CD14-positive monocyte (primary cell): ENCODE data around the gene GOLGA7B. TPM values are rescaled to one million over a fixed set of nuclear protein-coding genes. Genes with fewer than 3 reads are reported as not detected.

Experiments used
- DNase-seq, 3 donors: peaks; one replicate each; pipeline ENCODE4 v3.0.0-alpha.2; 2011 to 2022
- H2AFZ ChIP-seq: 2 replicates; pipeline ENCODE4 v1.6.0; 2012; ENCODE audit warnings: mild to moderate bottlenecking, low read depth, low read length, inconsistent platforms; ENCODE audit not compliant: insufficient read depth, poor library complexity, severe bottlenecking
- H3K27ac ChIP-seq, 2 donors: 1 replicate in 1 of 2; 2 replicates in 1 of 2; pipeline ENCODE4 v1.5.1; 2012 to 2013; ENCODE audit warnings: low read length in 2 of 2, control low read depth in 1 of 2, inconsistent platforms in 1 of 2, low read depth in 1 of 2, mild to moderate bottlenecking in 1 of 2
- H3K27me3 ChIP-seq, 2 donors: one replicate each; pipeline versions ENCODE4 v1.6.0 to v1.6.1; 2011 to 2013; ENCODE audit warnings: low read length in 2 of 2; ENCODE audit not compliant: control insufficient read depth in 2 of 2, insufficient read depth in 2 of 2
- H3K36me3 ChIP-seq, 2 donors: replicated peaks in 1 of 2; 1 replicate in 1 of 2; 2 replicates in 1 of 2; pipeline versions ENCODE4 v1.5.1 to v1.6.1; 2012 to 2013; ENCODE audit warnings: low read length in 2 of 2, control low read depth in 1 of 2, inconsistent platforms in 1 of 2, mild to moderate bottlenecking in 1 of 2; ENCODE audit not compliant: insufficient read depth in 2 of 2, control insufficient read depth in 1 of 2
- H3K4me1 ChIP-seq, 2 donors: 1 replicate in 1 of 2; 2 replicates in 1 of 2; pipeline versions ENCODE4 v1.5.1 to v1.6.1; 2012 to 2013; ENCODE audit warnings: low read length in 2 of 2, control low read depth in 1 of 2, inconsistent platforms in 1 of 2, mild to moderate bottlenecking in 1 of 2, moderate library complexity in 1 of 2; ENCODE audit not compliant: insufficient read depth in 2 of 2, control insufficient read depth in 1 of 2
- H3K4me2 ChIP-seq: replicated peaks from 2 replicates; pipeline ENCODE3; 2012; ENCODE audit warnings: low read length, moderate library complexity, mild to moderate bottlenecking; ENCODE audit not compliant: poor library complexity, severe bottlenecking; ENCODE audit errors: extremely low read depth
- H3K4me3 ChIP-seq, 3 experiments: fragments of 200-600 bp in 1 of 3; sonication (generic) in 1 of 3; replicated peaks in 1 of 3; 1 replicate in 2 of 3; 2 replicates in 1 of 3; pipeline ENCODE4 v1.5.1; 2011 to 2013; ENCODE audit warnings: low read length in 3 of 3, mild to moderate bottlenecking in 3 of 3, control low read depth in 2 of 3, low read depth in 2 of 3, inconsistent platforms in 1 of 3, moderate library complexity in 1 of 3
- H3K79me2 ChIP-seq: 2 replicates; pipeline ENCODE4 v1.6.0; 2012; ENCODE audit warnings: mild to moderate bottlenecking, control low read depth, inconsistent platforms, low read length, moderate library complexity; ENCODE audit not compliant: insufficient read depth
- H3K9ac ChIP-seq: 2 replicates; pipeline ENCODE4 v1.6.0; 2017; ENCODE audit warnings: low read length, mild to moderate bottlenecking; ENCODE audit not compliant: insufficient read depth, poor library complexity, severe bottlenecking
- H3K9me3 ChIP-seq, 2 donors: replicated peaks in 1 of 2; 1 replicate in 1 of 2; 2 replicates in 1 of 2; pipeline versions ENCODE4 v1.5.1 to v1.6.1; 2012 to 2013; ENCODE audit warnings: low read length in 2 of 2, control low read depth in 1 of 2; ENCODE audit not compliant: control insufficient read depth in 1 of 2, insufficient read depth in 1 of 2
- H4K20me1 ChIP-seq: 2 replicates; pipeline ENCODE4 v1.6.0; 2012; ENCODE audit warnings: mild to moderate bottlenecking, low read length, control low read depth, moderate library complexity; ENCODE audit not compliant: insufficient read depth
- H3K27ac Mint-ChIP-seq, 7 donors: one replicate each; pipeline ENCODE4 v1.8.0; 2020; ENCODE audit warnings: mild to moderate bottlenecking in 7 of 7, mixed read lengths in 7 of 7, moderate library complexity in 6 of 7, inconsistent platforms in 2 of 7
- H3K27me3 Mint-ChIP-seq, 3 donors: one replicate each; pipeline ENCODE4 v1.8.0; 2021 to 2022; ENCODE audit warnings: low read depth in 3 of 3, mild to moderate bottlenecking in 3 of 3, mixed read lengths in 3 of 3, moderate library complexity in 3 of 3, inconsistent platforms in 1 of 3
- H3K36me3 Mint-ChIP-seq, 2 donors: one replicate each; pipeline ENCODE4 v1.8.0; 2020; ENCODE audit warnings: mixed read lengths in 2 of 2, inconsistent platforms in 1 of 2, mild to moderate bottlenecking in 1 of 2
- H3K4me1 Mint-ChIP-seq: one replicate; pipeline ENCODE4 v1.8.0; 2020; ENCODE audit warnings: mild to moderate bottlenecking, mixed read lengths
- H3K4me3 Mint-ChIP-seq, 2 donors: one replicate each; pipeline ENCODE4 v1.8.0; 2020; ENCODE audit warnings: mild to moderate bottlenecking in 2 of 2, mixed read lengths in 2 of 2, moderate library complexity in 1 of 2
- H3K9me3 Mint-ChIP-seq, 7 donors: one replicate each; pipeline ENCODE4 v1.8.0; 2020 to 2022; ENCODE audit warnings: mixed read lengths in 7 of 7, mild to moderate bottlenecking in 6 of 7, moderate library complexity in 6 of 7, inconsistent platforms in 2 of 7
- CTCF ChIP-seq: fragments of 200-600 bp; IDR thresholded peaks from one replicate; pipeline ENCODE4 v1.8.0; 2022; ENCODE audit warnings: antibody characterized with exemption, mild to moderate bottlenecking
- WGBS: methylation state at CpG from one replicate; pipeline ENCODE4 v1.1.5; 2013; ENCODE audit warnings: missing lambda C conversion rate; ENCODE audit not compliant: insufficient coverage; 5-methylcytosine and 5-hydroxymethylcytosine counted together
- intact Hi-C, 2 donors: fragments of 100-400 bp; cut with micrococcal nuclease; formaldehyde crosslinking; loops; one replicate each; pipeline versions ENCODE4 v1.15.0 to v1.15.1; 2023
- polyA plus RNA-seq, 3 donors: library from polyadenylated mRNA; depleted of rRNA in 1 of 3; unstranded in 2 of 3; stranded (reverse) in 1 of 3; fragments of 300-500 nt in 2 of 3; fragments of >200 nt in 1 of 3; fragmentation: Illumina TruSeq in 2 of 3; gene quantifications; 1 replicate in 2 of 3; 2 replicates in 1 of 3; pipeline ENCODE4 v1.2.3, GENCODE V29; 2012 to 2021

Gene GOLGA7B
- polyA plus RNA-seq, 3 donors, result 0.03 TPM; not detected in 2

GRCh38 chr10:97854743-97855142, 5.1 kb downstream of the GOLGA7B start:
- Histone ChIP-seq H3K9me3 (peaks cover 0 to 9% of the 10 kb centered on the region in 2 donors), H4K20me1 (no peaks in the 10 kb centered on the region), H3K27ac (no peak overlapping the region), H3K4me2 (no peak overlapping the region), H3K4me1 (peaks cover 10 to 12% of the 10 kb centered on the region in 2 donors), H3K4me3 (no peak overlapping the region), H2AFZ (no peak overlapping the region), H3K27me3 (peaks cover 24 to 34% of the 10 kb centered on the region in 2 donors), H3K36me3 (no peaks in the 10 kb centered on the region), H3K9ac (no peak overlapping the region), H3K79me2 (no peaks in the 10 kb centered on the region)
- no peak overlapping the region for H3K4me3 Mint-ChIP-seq
- no peak for TF ChIP-seq CTCF
- intact Hi-C loops, result no loop called here
- DNase-seq, result no peak
- no CpG with 5 or more reads among the region's 3 CpGs for WGBS
- peaks cover 18% of the 10 kb centered on the region for H3K4me1 Mint-ChIP-seq
- H3K27me3 Mint-ChIP-seq, result peaks cover 29 to 43% (median 29%) of the 10 kb centered on the region in 3 donors
- no peaks in the 10 kb centered on the region for H3K36me3 Mint-ChIP-seq
- no peak overlapping the region for H3K27ac Mint-ChIP-seq
- H3K9me3 Mint-ChIP-seq, result peaks cover 0 to 5% (median 2%) of the 10 kb centered on the region in 7 donors

- no peaks in the 10 kb centered on the region for H4K20me1 ChIP-seq
- DNase-seq, result peak; percentile 29 to 57 (median 44)
- peaks cover 6 to 7% of the 10 kb centered on the region in 2 donors for H3K27me3 ChIP-seq
- Mint-ChIP-seq H3K36me3 (no peaks in the 10 kb centered on the region), H3K4me3 (no peak overlapping the region), H3K9me3 (peaks cover 0 to 4% (median 0%) of the 10 kb centered on the region in 7 donors), H3K4me1 (peaks cover 15% of the 10 kb centered on the region), H3K27ac (peak overlapping the region in 1 of 7 donors; percentile 63), H3K27me3 (peaks cover 2 to 16% (median 8%) of the 10 kb centered on the region in 3 donors)
- H3K36me3 ChIP-seq, result no peaks in the 10 kb centered on the region
- H3K9ac ChIP-seq, result no peak overlapping the region
- 0% methylated on average over 1 of the region's 1 CpG for WGBS
- H3K4me2 ChIP-seq, result no peak overlapping the region
- no peak overlapping the region for H2AFZ ChIP-seq
- TF ChIP-seq CTCF, result no peak
- H3K4me1 ChIP-seq, result peaks cover 10 to 12% of the 10 kb centered on the region in 2 donors
- no peak overlapping the region for H3K27ac ChIP-seq
- H3K79me2 ChIP-seq, result no peaks in the 10 kb centered on the region
- H3K9me3 ChIP-seq, result no peaks in the 10 kb centered on the region
- intact Hi-C loops, result no loop called here
- no peak overlapping the region for H3K4me3 ChIP-seq
Observed at GRCh38 chr10:97858001-97858439, 8.4 kb downstream of the GOLGA7B start.
